Stimulated activated CD4-positive, alpha-beta T cell treated with anti-CD3 and anti-CD28 coated beads, Interleukin-15, amount 100 ng/mL, for 24 hours (primary cell): ENCODE data around the gene PTPRK.
"Not testable (repeated sequence)": the region's sequence is repeated elsewhere in the genome, so short reads cannot be mapped to it uniquely, and the experiment has no call there.

Experiments
- DNase-seq: peaks from one replicate; pipeline ENCODE4 v3.0.0-alpha.2; 2020

PTPRK gene

GRCh38 chr6:128487746-128488145 lies 32.7 kb downstream of the PTPRK start:
- DNase-seq, result no peak

DNA sequence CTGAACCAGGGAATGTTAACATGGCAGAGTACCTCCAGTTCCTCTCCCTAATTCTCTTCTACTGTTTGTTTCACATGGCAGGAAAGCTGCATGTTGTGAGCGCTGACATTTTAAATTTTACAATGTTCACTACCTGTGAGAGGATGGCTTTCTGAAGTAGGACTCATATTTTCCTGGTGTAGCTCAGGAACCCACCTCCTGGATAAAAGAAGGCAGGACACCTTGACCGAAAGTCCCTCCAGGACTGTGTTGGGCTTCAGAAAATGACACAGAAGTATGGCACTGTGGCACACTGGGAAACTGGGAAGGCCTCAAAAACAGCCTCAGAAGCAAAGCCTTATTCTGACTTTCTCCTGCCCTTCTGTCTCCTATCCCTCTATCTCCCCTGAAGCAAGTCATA lies 33.3 kb downstream of the PTPRK start:
- DNase-seq, result no peak

GRCh38 chr6:128486580-128486979 lies 33.8 kb downstream of the PTPRK start:
- DNase-seq, result not testable (repeated sequence)

GRCh38 chr6:128483472-128484135 lies 36.8 kb downstream of the PTPRK start:
- no peak for DNase-seq

DNA sequence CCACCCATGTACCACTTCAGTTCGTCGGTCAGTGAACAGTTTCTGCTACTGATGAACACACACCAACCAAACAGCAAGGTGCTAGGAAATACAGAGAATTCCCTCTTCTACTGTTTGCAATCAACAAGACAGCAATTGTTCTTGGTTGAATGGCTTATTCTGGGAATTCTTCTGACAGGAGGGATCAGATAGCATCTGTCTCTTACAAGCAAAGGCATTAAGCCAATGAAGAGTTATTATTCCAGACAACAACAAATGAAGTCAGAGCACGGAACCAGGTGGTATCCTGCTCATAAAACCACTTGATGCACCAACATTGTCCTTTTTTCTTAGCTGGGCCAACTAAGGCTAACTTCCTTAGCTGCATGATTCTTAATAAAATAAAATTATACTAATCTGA lies 37.8 kb downstream of the PTPRK start:
- no peak for DNase-seq

DNA sequence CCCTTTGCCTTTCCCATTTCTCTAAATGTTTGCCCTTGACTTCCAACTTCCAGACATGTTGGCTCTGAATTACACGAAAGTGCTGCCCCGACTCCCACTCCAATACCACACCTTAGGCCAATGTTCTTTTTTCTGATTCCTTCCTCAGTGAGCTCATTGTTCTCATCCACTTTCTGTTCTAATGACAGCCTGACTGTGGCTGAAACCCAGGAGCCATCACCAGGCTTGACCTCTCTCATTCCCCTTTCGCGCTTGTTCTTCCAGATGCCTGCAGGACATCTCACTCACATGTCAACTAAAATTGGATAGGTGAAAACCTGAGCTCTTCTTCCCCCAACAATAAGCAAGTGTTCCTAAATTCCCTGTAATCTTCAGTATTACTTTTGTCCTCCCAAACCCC lies 40.4 kb downstream of the PTPRK start:
- no peak for DNase-seq

- no peak for DNase-seq
Observed at GRCh38 chr6:128479048-128479666, 41.2 kb downstream of the PTPRK start.

DNA sequence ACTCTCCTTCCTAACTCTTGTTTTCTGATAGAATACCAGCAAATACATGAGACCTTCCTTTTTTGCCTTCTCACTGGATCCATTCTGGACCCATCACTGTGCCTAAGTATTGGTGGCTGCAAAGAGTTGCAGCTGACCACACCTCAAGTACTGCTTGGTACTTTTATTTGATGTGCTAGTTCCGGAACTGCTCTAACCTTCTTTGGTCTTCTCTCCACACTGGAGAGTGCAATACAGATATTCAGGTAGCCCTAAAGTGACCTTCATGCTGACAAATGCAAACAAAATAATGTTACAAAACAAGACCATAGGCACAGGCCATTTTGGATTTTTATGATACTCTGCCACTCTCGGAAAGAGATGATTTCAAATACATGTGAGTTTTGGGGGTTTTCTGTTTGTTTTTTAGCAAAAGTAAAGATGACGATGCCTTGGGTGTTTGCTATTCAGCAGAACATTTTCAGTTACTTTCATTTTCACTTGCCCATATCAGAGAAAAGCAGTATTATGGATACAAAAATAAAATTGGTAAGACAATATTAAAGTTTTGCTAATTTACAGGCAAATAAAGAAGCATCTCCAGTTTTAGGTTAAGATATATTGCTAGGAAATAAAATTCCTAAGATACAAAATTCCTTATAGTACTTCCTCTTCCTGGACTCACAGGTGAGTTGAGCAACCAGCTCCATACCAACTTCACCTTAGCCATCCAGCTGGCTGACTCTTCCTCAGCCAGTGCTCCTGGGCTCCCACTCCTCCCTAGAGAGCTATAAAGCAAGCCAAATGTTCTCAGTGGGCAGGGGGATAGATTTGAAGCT lies 42.0 kb downstream of the PTPRK start:
- DNase-seq, result no peak

DNA sequence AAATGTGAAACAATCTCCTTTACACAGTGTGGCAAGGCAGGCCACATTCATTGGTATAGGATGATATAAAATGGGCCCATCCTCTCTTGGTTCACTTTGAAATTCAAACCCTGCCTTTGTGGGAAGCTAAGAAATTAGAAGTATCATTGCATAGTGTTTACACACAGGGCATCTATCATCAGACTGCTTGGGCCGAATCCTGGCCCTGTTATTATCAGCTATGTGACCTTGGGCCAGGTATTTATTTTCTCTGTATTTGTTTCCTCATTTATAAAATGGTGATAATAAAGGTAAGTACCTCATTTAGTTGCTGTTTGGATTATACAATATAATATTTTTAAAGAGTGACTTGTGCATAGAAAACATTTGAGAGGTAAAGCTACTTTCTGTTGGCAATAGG lies 45.5 kb downstream of the PTPRK start:
- no peak for DNase-seq

DNA sequence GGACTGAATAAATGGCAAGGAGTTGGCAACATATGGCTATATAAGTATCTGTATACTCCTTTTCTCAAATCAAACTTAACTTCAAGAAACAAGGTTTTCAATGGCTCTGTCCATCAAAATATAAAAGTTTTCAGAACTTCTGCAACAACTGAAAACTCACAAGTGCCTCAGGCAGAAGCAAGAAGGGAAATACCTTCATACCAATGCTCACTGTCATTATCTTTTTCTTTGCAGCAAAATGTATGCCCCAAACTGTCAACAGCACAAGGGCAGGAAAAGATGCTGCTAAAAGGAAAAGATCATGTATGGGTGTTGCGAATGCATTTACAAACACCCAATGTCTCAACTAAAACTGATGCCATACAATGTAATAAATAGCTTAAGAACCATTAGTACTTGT lies 45.9 kb downstream of the PTPRK start:
- no peak for DNase-seq

GRCh38 chr6:128471907-128472306 lies 48.5 kb downstream of the PTPRK start:
- no peak for DNase-seq

- no peak for DNase-seq
Observed at GRCh38 chr6:128465368-128466343, 54.7 kb downstream of the PTPRK start.

- no peak for DNase-seq
Observed at GRCh38 chr6:128464790-128465189, 55.6 kb downstream of the PTPRK start.

DNA sequence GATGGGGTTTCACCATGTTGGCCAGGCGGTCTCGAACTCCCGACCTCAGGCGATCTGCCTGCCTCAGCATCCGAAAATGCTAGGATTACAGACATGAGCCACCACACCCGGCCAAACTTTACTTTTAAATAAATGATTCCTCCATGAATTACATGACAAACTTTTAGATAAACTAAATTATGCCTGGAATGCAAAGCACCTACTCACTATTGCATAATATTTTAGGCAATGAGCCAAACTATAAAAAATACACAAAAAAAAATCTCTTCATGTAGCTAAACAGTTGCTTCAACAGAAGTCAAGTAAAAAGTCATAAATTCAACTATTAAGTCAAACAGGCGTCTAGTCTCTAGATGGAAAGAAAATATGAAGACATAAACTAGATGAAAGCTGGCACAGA lies 56.5 kb downstream of the PTPRK start:
- DNase-seq, result no peak

GRCh38 chr6:128461501-128461900 lies 58.9 kb downstream of the PTPRK start:
- DNase-seq, result no peak

DNA sequence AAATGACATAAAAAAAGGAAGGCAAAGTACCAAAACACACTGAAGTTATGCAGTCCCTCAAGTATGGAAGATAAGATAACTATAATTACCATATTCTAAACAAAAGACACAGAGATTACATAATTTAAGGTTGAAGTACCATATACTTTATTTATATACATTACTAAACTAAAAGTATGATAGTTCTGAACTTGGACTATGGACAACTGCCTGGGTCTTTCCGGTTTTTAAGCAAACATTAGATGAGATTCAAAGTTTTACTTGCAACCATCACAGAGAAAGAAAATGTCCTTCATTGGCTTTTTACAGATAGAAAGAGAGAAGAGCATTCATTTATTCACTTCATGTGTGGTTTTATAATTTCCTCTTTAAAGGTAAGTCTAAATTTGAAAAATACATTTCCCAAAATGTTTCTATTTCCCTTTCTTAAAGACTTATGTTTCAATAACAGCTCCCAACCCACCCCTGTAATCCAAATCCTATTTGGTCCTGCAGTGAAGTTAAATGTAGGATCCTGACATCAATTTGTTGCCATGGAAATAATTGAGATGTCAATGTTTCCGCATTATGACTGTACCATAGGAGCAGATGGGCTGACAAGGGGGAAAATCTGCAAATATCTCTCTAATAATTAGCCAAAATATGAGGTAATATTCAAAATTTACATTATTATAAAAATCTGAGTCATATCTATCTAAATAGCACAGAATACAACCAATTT lies 63.7 kb downstream of the PTPRK start:
- DNase-seq, result no peak

GRCh38 chr6:128455959-128456358 lies 64.4 kb downstream of the PTPRK start:
- DNase-seq, result no peak

GRCh38 chr6:128452713-128453112 lies 67.7 kb downstream of the PTPRK start:
- no peak for DNase-seq

GRCh38 chr6:128446497-128446896 lies 73.9 kb downstream of the PTPRK start:
- no peak for DNase-seq

DNA sequence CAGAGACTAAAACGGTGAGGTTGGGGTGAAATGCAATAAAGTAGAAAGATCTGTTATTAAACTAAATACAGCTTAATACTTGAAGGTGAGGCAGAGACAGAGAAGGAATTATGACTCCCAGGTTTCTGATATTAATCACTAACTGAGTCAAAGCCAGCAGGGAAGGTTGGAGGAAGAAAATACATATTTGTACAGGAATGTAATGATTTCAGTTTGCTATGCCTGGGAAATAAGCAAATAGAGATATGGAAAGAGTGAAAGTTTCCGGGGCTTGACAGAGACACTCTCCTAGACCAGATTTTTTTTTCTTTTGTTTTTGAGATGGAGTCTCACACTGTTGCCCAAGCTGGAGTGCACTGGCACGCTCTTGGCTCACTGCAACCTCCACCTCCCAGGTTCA lies 76.8 kb downstream of the PTPRK start:
- no peak for DNase-seq

- DNase-seq, result no peak
Observed at GRCh38 chr6:128439627-128440026, 80.8 kb downstream of the PTPRK start.

- no peak for DNase-seq
Observed at GRCh38 chr6:128438393-128438792, 82.0 kb downstream of the PTPRK start.
